GM19395 (cell line): ENCODE results near the gene RAX2.
"Not testable (repeated sequence)": the region's sequence is repeated elsewhere in the genome, so short reads cannot be mapped to it uniquely, and the experiment has no call there.

Experiments used
- ATAC-seq: cut with Tn5 transposase; IDR thresholded peaks from one replicate; pipeline ENCODE4 v1.9.1; 2021; ENCODE audit warnings: mild to moderate bottlenecking, moderate library complexity; ENCODE audit not compliant: unreplicated experiment

The RAX2 gene

DNA sequence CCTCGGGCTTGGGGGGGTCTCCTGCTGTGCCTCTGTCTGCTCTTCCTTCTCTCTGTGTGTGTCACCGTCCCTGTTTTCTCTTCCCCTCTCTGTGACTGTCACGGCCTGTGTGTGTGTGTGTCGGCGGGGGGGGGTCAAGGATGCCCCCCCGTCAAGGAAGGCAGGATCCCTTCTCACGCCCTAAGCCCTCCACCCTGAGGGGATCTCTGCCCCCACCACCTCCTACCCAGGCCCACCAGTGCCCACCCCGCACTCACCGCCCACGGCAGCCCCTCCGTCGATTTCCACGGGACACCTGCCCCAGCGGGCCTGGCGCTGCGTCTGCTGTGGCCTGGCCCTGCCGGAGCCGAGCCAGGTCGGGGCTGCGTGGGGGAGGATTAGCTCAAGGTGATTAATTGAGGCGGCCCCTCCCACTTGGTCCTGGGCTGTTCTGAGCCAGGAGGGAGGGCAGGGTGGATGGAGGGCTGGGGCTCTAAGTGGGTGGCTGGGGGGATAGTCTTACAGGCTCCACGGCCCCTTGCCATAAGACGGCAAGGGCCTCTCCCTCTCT is at the start of gene RAX2:
Gene RAX2 (minus strand): TSS at position 323 of the 550 bp plus-strand sequence. CDS start 486 bp downstream, outside the sequence.
- ATAC-seq: no peak

DNA sequence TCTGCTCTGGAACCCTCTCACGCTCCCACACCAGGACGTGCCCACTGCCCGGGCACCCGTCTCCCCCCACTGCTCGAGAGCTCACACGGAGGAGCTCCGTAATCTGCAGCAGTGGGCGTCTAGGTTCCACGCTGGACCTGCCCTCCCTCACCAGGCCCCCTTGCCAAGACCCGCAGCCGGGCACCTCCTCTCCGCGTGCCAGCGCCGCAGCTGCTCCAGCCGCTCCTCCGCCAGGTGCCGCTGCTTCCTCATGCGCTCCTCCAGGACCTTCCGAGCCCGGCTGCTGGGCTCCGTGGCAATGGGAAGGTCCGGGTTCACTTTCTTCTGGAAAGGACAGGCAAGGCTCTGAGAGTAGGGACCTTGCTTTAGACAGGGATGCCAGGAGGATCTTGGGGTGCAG is 49.1 kb upstream of the RAX2 start:
- no peak for ATAC-seq

GRCh38 chr19:3819989-3820388 is 48.0 kb upstream of the RAX2 start:
- no peak for ATAC-seq

GRCh38 chr19:3818918-3819317 is 46.9 kb upstream of the RAX2 start:
- no peak for ATAC-seq

GRCh38 chr19:3818466-3818865 is 46.4 kb upstream of the RAX2 start:
- no peak for ATAC-seq

- ATAC-seq: no peak
Measured at GRCh38 chr19:3817761-3818160, 45.7 kb upstream of the RAX2 start.

DNA sequence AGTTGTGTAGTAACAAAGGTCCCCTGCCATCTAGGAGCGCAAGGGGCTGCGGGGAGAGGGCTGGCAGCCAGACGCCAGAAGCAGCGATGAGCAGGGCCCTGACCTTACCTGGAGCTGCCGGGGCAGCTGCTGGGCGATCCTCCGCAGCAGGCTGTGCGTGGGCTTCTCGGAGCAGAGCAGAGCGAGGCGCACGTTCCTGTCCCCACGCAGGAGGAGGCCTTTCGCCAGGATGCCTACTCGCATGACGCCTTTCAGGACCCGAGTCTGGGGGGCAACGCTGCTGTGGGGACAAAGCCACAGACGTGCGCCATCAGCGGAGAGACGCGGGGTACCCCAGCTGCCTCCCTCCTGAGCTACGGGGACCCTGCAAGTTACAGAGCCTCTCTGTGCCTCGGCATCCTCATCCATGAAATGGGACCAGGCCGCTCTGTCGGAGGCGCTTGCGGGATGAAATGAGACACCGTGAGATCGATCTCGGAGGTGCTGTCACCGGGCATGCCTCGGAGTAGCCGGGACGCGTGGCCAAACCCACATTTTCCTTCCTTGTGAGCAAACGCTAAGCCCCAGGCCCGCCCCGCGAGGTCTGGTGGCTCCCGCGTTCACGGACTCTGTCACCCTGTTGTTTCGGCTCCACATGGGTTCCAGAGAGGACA is 44.7 kb upstream of the RAX2 start:
- ATAC-seq: no peak

DNA sequence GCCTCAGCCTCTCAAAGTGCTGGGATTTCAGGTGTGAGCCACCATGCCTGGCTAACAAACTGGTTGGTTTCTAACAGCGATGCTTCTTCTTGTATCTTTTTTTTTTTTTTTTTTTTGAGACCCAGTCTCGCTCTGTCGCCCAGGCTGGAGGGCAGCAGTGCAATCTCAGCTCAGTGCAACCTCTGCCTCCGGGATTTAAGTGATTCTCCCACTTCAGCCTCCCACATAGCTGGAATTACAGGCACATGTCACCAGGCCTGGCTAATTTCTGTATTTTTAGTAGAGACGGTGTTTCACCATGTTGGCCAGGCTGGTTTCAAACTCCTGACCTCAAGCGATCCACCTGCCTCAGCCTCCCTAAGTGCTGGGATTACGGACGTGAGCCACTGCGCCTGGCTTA is 44.1 kb upstream of the RAX2 start:
- ATAC-seq: not testable (repeated sequence)

- ATAC-seq: no peak
Measured at GRCh38 chr19:3814648-3815047, 42.6 kb upstream of the RAX2 start.

GRCh38 chr19:3813473-3814392 is 41.7 kb upstream of the RAX2 start:
- no peak for ATAC-seq

GRCh38 chr19:3810708-3811355 is 38.8 kb upstream of the RAX2 start:
- ATAC-seq: no peak

DNA sequence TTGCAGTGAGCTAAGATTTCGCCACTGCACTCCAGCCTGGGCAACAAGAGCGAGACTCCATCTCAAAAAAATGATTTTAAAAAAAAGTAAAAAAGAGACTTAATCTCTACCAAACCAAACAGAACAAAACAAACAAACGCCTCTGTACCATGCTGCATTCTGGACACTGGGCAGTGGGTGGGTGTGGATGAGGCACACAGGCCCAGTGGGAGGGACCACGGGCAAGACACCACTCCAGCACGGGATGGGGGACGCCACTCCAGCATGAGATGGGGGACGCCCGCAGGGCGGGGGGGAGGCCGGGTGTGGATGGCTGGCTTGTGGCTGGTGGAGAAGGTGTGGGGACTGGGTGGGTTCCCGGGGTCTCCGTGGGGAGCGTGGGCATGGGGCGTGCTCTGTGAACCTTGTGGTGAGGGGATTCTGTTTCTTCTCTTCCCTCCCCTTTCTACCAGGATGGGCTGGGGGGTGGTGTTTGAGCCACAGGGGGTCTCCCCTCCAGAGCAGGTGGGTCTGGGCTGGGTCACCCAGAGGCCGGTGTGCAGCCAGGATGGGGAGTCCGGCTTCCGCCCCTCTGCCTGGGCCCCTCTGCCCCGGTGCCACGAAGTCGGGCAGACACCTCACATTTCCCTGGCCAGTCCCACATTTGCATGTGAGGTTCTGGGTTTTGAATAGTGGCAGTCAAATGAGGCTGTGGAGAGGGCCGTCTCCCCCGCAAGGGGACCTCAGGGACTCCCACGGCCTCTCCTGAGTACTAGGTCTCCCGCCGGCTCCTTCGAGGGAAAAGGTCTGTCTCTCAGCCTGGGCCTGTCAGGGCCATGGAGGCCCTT is 38.1 kb upstream of the RAX2 start:
- no peak for ATAC-seq

- ATAC-seq: no peak
Measured at GRCh38 chr19:3808420-3809143, 36.6 kb upstream of the RAX2 start.

DNA sequence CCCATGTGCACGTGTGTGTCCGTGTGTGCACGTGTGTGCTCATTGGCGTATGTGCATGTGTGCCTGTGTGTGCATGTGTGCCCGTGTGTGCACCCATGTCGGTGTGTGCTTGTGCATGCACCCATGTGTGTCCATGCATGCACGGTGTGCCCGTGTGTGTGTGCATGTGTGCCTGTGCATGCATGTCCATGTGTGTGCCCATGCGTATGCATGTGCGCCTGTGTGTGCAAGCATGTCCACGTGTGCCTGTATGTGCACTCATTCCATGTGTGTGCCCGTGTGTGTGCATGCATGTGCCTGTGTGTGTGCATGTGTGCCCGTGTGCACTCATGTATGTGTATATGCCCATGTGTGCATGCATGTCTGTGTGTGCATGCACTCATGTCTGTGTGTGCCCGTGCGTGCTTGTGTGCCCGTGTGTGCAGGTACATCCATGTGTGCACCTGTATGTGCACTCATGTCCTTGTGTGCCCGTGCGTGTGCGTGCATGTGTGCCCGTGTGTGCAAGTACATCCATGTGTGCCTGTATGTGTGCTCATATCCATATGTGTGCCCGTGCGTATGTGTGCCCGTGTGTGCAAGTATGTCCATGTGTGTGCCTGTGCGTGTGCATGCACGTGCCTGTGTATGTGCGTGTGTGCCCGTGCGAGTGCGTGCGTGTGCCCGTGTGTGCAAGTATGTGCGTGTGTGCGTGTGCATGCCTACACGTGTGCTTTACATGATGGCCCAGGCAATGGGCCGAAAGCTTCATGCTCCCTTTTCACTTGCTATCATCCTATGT is 35.7 kb upstream of the RAX2 start:
- no peak for ATAC-seq

DNA sequence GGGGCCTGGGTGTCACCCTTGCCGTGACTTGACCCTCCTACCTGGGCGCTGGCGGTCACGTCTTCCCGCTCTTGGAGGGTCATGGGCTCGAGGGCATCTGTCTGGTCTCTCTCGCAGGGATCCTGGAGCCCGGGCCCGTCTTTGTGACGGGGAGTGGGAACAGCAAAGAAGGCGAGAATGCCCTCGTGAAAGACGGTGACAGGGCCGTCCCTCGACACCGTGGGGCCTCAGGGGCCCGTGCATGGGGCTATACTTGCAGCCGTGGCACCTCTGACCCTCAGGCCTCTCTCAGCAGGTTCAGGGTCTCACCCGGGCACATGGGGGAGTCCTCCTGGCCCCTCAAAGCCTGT is 35.1 kb upstream of the RAX2 start:
- no peak for ATAC-seq

GRCh38 chr19:3805859-3806258 is 33.8 kb upstream of the RAX2 start:
- ATAC-seq: no peak

- ATAC-seq: no peak
Measured at GRCh38 chr19:3804429-3804828, 32.4 kb upstream of the RAX2 start.

GRCh38 chr19:3803986-3804385 is 32.0 kb upstream of the RAX2 start:
- no peak for ATAC-seq
